Gastrocnemius medialis (tissue), 4 donors: ENCODE measurements around the gene CUL9. TPM values are rescaled to one million over a fixed set of nuclear protein-coding genes. Genes with fewer than 3 reads are reported as not detected.

Experiments
- ATAC-seq, 2 donors: fragments of 150-250 bp; one replicate each; pipeline ENCODE4 v1.9.1; 2016
- DNase-seq, 2 donors: peaks; one replicate each; pipeline ENCODE4 v3.0.0-alpha.2; 2019
- H3K27ac ChIP-seq, 4 donors: fragments of 200-600 bp; sonication (generic); 1 replicate in 1 of 4; 2 replicates in 3 of 4; pipeline ENCODE4 v1.5.1; 2016 to 2018; ENCODE audit warnings: mild to moderate bottlenecking in 2 of 4, moderate library complexity in 1 of 4
- H3K27me3 ChIP-seq, 3 donors: fragments of 200-600 bp; sonication (generic) in 2 of 3; 1 replicate in 1 of 3; 2 replicates in 2 of 3; pipeline versions ENCODE4 v1.5.1 to v1.6.0; 2016 to 2019; ENCODE audit warnings: mild to moderate bottlenecking in 1 of 3, moderate library complexity in 1 of 3
- H3K36me3 ChIP-seq, 2 donors: fragments of 200-600 bp; sonication (generic) in 1 of 2; one replicate each; pipeline ENCODE4 v1.5.1; 2017 to 2018
- H3K4me1 ChIP-seq, 2 donors: fragments of 200-600 bp; sonication (generic) in 1 of 2; one replicate each; pipeline ENCODE4 v1.5.1; 2016 to 2017; ENCODE audit warnings: mild to moderate bottlenecking in 2 of 2
- H3K4me3 ChIP-seq, 4 donors: fragments of 200-600 bp; sonication (generic) in 3 of 4; 1 replicate in 1 of 4; 2 replicates in 3 of 4; pipeline ENCODE4 v1.5.1; 2016 to 2019; ENCODE audit warnings: mild to moderate bottlenecking in 2 of 4
- H3K9me3 ChIP-seq, 3 donors: fragments of 200-600 bp; sonication (generic) in 2 of 3; 1 replicate in 1 of 3; 2 replicates in 2 of 3; pipeline ENCODE4 v1.5.1; 2016 to 2019
- CTCF ChIP-seq, 5 experiments: fragments of 450-650 bp in 3 of 5; fragments of 200-600 bp in 2 of 5; sonication (generic) in 2 of 5; IDR thresholded peaks in 4 of 5; conservative IDR thresholded peaks in 1 of 5; 1 replicate in 4 of 5; 2 replicates in 1 of 5; pipeline ENCODE4 v1.5.1; 2016 to 2019; ENCODE audit warnings: antibody characterized with exemption in 5 of 5, mild to moderate bottlenecking in 3 of 5, moderate library complexity in 3 of 5
- POLR2A ChIP-seq, 2 donors: fragments of 450-650 bp; IDR thresholded peaks; one replicate each; pipeline ENCODE4 v1.6.1; 2017; ENCODE audit warnings: antibody characterized with exemption in 2 of 2, mild to moderate bottlenecking in 2 of 2, moderate library complexity in 2 of 2
- in situ Hi-C, 4 donors: fragments of 200-750 bp; cut with MboI; loops; one replicate each; pipeline versions ENCODE4 v1.15.0 to v1.8.0; 2017; ENCODE audit warnings: low sequenced_read_pairs in 4 of 4
- intact Hi-C: fragments of 100-400 bp; cut with DNase I; formaldehyde crosslinking; loops from one replicate; pipeline ENCODE4 v1.15.1; 2023; ENCODE audit warnings: low total_unique reads
- total RNA-seq, 4 donors: library from RNA; depleted of rRNA; stranded (reverse); fragments of >200 nt; gene quantifications; one replicate each; pipeline versions ENCODE4 v1.1.0 to v1.2.3, GENCODE V29; 2016

CUL9 gene
- total RNA-seq, 4 donors from 2014 or later = 5.3 to 20.1 (median 7.1) TPM

DNA sequence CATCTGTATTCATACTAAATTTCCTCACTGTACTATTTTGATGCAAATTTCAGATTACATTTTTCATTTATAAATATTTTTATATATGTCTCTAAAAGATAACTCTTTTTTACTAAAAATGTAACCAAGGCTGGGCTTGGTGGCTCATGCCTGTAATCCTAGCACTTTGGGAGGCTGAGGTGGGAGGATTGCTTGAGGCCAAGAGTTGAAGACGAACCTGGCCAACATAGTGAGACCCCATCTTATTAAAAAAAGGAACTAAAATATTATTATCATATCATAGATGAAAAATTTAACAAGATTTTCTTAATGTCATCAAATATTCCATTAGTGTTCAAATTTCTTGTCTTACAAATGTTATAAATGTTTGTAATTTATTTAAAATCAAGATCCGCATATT lies 53.8 kb downstream of the CUL9 start:
- H3K27me3 ChIP-seq = peaks cover 6 to 15% (median 6%) of the 10 kb centered on the region in 3 donors
- peaks cover 0 to 4% (median 0%) of the 10 kb centered on the region in 3 donors for H3K9me3 ChIP-seq
- H3K36me3 ChIP-seq = no peaks in the 10 kb centered on the region
- no peak for TF ChIP-seq CTCF (IDR thresholded peaks at IDR 0.05 in 4 of 5, conservative IDR thresholded peaks at IDR 0.05 in 1 of 5)
- TF ChIP-seq POLR2A (IDR thresholded peaks at IDR 0.05) = no peak
- DNase-seq = no peak
- intact Hi-C loops (no loop called here), in situ Hi-C loops (loop anchor here in 1 of 4 donors (25.0 kb wide), 1 partner anchor 276 kb away; the partner anchor contains the start of genes LRRC73, POLR1C and YIPF3)
- H3K27ac ChIP-seq = no peak overlapping the region
- no peaks in the 10 kb centered on the region for H3K4me1 ChIP-seq
- ATAC-seq = no peak
- H3K4me3 ChIP-seq = no peak overlapping the region

- Histone ChIP-seq H3K9me3 (peaks cover 0 to 4% (median 0%) of the 10 kb centered on the region in 3 donors), H3K27ac (no peak overlapping the region), H3K27me3 (peaks cover 22 to 38% (median 28%) of the 10 kb centered on the region in 3 donors), H3K4me3 (no peak overlapping the region), H3K36me3 (no peaks in the 10 kb centered on the region), H3K4me1 (no peaks in the 10 kb centered on the region)
- TF ChIP-seq CTCF (IDR thresholded peaks at IDR 0.05 in 4 of 5, conservative IDR thresholded peaks at IDR 0.05 in 1 of 5) (no peak), POLR2A (IDR thresholded peaks at IDR 0.05) (no peak)
- DNase-seq (no peak), ATAC-seq (no peak)
- intact Hi-C loops (no loop called here), in situ Hi-C loops (loop anchor here in 1 of 4 donors (25.0 kb wide), 1 partner anchor 273 kb away; the partner anchor contains the start of genes LRRC73, POLR1C and YIPF3)
These were observed 57.1 kb downstream of the CUL9 start for GRCh38 chr6:43239054-43239453.

DNA sequence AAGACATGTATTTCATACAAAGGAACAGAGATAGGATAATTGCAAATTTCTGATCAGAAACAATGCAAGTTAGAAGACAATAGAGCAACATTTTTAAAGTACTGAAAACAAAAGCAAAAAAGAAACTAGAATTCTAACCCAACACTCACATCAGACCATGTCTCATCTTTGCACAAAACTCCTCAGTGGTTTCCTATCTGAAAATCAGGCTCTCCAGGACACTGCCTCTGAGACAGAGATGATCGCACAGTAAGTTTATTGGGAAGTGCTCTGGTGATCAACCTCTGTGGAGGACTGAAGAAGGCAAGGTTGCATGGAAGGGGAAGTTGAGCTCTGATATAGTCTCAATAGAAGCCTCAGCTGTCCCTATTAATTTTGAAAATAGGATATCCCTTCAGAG lies 59.0 kb downstream of the CUL9 start:
- Histone ChIP-seq H3K36me3 (no peaks in the 10 kb centered on the region), H3K9me3 (peaks cover 0 to 4% (median 0%) of the 10 kb centered on the region in 3 donors), H3K4me3 (no peak overlapping the region), H3K27ac (no peak overlapping the region), H3K4me1 (no peaks in the 10 kb centered on the region), H3K27me3 (peaks cover 24 to 43% (median 36%) of the 10 kb centered on the region in 3 donors)
- ATAC-seq (no peak), DNase-seq (no peak)
- intact Hi-C loops (no loop called here), in situ Hi-C loops (loop anchor here in 1 of 4 donors (25.0 kb wide), 1 partner anchor 271 kb away; the partner anchor contains the start of genes LRRC73, POLR1C and YIPF3)
- no peak for TF ChIP-seq POLR2A (IDR thresholded peaks at IDR 0.05)
- TF ChIP-seq CTCF (IDR thresholded peaks at IDR 0.05 in 4 of 5, conservative IDR thresholded peaks at IDR 0.05 in 1 of 5) = no peak

DNA sequence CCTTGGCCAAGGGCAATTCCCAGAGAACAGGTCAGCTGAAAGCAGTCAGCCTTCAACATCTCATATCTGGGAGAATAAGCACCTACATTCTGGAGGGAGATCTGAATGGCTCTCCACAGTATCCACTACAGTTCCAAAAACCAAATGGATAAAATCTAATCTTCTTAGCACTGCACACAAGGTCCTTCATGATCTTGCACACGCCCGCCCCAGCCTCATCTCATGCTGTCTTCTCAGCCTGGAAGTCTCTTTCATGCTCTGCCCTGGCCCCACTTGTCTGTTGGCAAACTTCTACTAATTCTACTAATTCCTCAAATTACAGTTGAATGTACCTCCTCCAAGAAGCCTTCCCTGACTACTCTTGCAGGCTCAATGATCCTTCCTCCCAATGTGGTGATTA lies 59.5 kb downstream of the CUL9 start:
- no peak overlapping the region for H3K4me3 ChIP-seq
- ATAC-seq (no peak), DNase-seq (no peak)
- TF ChIP-seq CTCF (IDR thresholded peaks at IDR 0.05 in 4 of 5, conservative IDR thresholded peaks at IDR 0.05 in 1 of 5) = no peak
- no peak for TF ChIP-seq POLR2A (IDR thresholded peaks at IDR 0.05)
- peaks cover 0 to 4% (median 0%) of the 10 kb centered on the region in 3 donors for H3K9me3 ChIP-seq
- intact Hi-C loops (no loop called here), in situ Hi-C loops (loop anchor here in 1 of 4 donors (25.0 kb wide), 1 partner anchor 271 kb away; the partner anchor contains the start of genes LRRC73, POLR1C and YIPF3)
- no peak overlapping the region for H3K27ac ChIP-seq
- H3K4me1 ChIP-seq = peaks cover 0 to under 1% of the 10 kb centered on the region in 2 donors
- peaks cover 24 to 43% (median 36%) of the 10 kb centered on the region in 3 donors for H3K27me3 ChIP-seq
- H3K36me3 ChIP-seq = no peaks in the 10 kb centered on the region
